ENCODE measurements around the gene MED13L.

The MED13L gene

DNA sequence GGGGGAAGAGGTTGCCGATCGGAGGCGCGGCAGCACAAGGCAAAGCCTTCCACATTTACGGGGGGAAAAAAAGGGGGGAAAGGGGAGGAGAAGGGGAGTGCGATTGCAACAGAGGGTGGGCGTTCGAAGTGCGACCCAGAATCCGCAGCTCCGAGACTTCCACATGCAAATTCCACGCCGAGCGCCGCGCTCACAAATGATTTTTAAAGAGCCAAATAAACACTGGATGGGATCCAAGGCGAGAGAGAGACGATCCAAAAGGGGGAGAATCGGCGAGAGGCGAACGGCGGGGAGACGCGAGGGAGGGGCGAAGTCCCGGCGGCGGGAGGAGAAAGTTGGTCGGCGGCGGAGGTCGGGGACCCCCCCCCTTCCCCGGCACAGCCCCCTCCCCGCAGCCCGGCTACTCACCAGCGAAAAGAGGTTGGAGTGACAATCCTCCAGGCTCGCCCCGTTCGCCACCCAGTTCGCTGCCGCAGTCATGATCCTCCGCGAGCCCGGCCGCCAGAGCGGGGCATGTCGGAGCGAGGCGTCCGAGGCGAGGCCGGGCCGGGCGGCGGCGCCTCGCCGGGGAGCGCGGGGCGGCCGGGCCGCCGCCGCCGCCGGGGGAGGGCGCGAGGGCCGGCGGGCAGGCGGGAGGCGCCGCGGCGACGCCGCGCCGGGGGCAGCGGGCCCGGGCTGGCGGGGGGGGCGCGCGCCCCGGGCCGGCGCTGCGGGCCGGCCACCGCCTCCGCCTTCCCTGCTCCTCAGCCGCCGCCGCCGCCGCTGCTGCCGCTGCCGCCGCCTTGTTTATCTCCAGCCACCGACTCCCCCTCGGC, 634 bp downstream of the MED13L start:
- DNase-seq = peak; percentile 64

DNA sequence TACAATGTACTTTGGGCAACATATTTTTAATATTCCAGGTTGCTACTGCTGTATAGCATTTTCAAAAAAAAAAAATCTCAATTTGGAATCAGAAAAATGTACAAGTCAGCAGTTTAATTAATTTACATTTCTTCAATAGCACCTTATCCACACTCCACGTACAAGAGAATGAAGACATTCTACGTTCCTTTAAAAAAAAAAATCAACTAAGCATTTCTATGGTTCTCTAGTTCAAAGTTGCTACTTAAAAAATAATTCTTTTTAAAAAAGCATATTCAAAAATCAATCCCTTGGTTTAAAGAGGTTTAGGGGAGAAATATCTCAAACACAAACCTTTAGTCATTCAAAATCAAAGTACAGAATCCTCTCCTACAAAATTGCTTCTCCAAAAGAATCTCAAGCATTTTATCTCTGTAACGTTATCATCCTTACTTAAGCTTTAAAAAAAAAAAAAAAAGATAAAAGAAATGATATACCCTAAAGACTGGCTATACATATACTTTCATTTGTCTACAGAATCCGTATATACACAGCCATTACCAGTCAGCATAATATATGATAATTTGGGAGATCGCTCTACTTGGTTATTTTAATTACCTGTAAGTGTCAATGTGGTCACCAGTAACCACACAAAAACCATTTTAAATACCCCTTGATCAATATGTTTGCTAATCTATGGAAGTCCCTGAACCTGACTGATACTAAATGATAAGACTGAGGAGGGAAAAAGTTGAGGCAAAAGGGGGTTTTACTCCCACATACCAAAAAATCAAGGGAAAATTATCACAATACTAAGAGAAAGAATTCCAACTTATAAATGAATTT, 2.7 kb downstream of the MED13L start:
- no peak for DNase-seq

DNA sequence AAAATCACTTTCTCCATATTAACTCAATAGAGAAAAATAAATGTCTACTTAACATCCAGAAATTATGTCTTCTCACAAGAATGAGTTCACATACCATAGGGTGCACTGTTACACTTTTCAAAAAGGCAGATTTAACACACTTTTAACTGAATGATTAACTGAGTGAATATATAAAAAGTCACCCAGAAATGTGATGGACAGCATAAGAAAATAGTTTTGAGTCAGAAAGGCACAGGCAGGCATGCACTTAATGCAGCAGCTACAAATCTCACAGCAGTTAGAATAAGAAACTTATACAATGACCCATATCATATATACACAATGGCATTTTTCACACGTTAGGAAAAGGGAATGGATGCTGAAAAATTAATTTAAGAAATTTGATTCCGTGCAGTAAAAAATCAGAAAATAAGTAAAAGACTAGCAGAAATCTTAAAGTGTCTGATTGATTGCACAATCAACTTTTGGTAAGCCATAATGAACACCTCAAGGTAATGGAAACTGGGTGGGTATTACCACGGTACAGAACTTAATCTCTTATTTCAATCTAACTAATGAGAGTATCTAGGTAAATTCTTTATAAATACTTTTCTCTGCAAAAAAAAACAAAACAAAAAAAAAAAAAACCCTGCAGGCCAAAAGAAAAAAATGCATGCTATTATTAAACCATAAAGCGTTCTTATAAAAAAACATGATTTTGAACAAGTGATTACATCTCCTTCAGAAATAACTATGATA, 3.5 kb downstream of the MED13L start:
- no peak for DNase-seq

DNA sequence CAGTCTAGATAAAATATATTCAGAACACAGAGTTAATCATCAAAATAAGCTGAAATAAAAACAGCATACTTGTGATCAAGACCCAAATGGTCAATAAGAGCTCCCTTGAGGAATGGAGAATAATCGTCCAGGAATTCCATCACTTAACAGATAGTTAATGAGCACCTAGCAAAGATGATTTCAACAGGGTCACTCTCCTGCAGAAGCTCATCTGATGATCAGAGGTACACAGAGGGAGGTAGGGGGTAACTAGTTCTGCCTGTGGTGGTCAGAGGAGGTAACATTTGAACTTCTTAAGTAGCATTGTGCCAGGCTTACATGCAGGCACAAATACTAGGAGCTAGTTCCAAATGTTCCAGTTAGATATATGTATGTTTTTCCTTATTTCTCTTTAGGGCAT, 9.5 kb downstream of the MED13L start:
- no peak for DNase-seq

DNA sequence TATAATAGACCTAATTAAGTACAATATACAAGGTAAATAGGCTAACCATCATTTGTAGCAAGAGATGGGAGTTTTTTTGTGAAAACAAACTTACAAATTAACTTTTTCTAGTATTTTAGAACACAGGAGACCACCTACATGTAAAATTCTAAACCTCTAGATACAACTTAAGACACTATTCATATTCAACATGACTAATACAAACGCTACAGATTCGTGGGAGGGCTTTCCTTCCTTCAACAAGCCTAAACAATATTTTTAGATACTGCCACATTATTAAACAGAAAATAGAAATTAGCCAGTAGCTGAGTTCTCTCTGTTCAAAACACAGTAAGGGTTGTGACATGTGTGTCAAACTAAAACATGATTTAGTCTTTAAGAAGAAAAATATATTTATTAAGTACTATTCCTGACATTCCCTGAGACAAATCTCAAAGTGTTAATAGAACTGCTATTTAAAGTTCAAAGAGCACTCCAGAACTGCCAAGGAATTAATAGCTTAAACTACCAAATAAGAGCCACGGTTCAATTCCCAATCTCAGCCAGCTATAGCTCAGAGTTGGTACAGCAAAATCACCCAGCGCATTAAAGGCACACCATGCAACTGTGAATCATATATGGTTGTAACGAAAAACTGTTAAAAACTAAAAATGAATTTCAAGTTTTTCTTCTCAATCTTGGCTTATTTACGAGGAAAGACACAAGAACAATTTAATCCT, 10.7 kb downstream of the MED13L start:
- DNase-seq = no peak

DNA sequence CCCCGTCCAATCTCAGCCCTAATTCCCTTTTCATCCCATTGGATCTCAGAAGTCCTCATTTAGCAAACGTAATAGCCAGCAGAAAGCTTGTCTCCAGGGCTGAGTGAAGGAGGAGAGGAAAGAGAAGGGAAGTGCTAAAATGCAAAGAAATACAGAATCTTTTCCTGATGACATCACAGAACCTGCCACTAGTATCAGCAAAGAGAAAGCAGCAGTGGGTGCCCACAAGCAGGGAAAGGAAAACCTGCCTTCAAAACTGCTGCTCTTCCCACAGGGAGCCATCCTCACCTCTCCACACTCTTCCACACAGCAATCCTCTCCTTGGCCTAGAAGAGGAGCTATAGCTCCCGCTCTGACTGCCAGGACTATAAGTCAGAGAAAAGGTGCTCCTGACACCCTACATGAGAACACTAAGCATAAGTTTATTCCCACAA, 11.3 kb downstream of the MED13L start:
- DNase-seq = no peak

DNA sequence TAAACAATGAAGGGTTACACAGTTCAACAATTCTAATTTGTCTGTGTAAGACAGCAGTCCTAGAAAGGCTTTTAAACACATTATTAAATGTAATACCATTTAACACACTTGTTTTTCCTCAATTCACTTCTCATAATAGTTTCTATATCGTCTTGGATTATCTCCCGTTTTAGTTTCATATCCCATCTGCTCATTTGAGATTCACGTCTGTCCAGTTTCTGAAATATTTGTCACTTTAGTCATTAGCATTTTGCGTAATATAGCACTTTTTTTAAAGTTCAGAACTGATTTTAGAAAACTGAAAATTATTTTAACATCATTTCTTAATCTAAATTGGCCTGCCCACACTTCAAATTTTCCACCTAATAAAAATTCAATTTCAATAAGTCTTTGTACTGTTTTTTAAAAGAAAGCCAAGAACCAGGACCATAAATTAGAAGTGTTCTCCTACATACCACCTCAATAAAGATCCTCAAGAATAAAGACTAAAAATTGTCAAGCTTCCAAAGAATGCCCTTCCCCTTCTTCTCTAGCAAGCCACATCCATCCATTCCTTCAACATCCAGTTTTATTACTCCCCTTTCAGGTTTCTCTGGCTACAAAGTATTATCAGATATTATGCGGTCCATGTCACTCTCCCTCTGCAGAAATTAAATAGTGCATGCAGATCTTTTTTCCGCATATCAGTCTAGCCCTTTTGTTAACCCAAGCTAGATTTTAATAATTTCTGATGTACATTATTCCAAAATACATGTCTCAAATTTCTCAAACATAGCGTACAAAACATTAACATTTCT, 11.9 kb downstream of the MED13L start:
- DNase-seq = no peak

DNA sequence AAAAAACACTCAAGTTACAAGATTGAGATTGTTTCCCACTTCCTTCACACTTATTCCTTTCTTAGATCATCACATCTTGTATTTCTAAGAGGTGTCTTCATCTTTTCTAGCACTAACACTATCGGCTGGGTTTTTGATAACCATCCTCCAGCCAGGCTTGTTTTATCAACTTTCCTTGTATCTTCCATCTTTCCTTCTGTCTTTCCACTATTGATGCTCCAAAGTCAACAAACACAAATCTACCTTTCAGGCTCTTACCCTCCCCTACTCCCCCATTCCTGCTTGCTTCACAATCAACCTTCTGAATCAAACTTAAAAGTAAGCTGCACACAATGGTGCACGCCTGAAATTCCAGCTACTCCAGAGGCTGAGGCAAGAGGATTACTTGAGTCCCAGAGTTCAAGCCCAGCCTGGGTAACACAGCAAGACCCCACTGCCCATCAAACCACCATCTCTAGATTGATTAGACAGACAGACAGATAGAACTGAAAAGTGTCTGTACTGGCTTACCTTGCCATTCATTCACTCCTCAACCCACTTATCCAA, 12.9 kb downstream of the MED13L start:
- DNase-seq = no peak

DNA sequence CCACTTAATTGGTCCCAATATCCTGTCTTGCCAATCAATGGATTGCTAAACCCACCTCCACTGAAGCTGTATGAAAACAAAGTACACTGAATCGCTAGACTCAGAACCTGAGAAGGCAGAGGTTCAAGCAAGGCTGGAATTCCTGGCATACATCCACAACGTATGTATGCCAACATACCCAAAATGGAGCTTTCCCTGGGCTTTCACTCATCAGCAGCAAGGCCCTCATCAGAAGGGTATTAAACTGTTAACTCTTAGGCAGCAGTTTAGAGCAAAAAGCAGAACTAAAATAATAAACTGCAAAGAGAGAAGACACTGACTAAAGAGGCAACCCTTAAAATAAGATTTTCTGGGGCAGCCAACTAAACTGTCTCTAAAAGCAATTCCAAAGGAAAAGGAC, 13.6 kb downstream of the MED13L start:
- no peak for DNase-seq

DNA sequence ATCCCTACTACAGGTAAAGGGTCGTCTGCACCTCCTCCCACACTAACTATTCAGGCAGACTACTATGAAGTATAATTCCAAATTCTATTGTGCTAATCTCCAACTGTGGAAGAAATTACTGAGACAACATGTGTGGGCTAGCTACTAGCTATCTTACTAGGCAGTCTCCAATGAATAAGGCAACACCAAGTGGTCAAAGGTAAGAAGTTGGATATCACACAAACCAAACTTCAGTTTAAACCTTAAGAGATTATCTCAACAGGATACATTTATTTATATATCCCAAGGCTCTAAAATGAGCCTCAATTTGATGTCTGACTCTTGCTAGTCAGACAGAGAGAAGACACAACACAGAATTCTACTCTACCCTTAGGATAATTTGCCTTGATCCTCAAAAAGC, 14.1 kb downstream of the MED13L start:
- DNase-seq = no peak

DNA sequence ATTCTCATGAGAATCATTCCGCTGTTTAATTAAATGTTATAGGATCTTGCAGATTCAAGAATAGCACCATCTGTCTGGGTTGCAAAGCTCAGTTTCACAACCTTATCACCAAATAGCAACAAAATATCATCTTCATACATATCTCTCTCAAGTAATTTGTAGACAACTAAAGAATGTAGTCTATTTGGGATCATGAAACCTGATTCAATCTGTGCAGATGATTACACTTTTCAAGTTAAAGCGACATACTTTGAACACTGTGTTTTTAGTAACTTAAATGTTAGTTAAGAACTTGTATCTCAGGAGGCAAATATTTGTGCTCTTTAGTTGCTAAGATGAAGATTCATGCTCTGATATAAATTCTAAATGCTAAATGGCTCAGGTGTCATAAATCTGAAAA, 14.8 kb downstream of the MED13L start:
- DNase-seq = no peak

DNA sequence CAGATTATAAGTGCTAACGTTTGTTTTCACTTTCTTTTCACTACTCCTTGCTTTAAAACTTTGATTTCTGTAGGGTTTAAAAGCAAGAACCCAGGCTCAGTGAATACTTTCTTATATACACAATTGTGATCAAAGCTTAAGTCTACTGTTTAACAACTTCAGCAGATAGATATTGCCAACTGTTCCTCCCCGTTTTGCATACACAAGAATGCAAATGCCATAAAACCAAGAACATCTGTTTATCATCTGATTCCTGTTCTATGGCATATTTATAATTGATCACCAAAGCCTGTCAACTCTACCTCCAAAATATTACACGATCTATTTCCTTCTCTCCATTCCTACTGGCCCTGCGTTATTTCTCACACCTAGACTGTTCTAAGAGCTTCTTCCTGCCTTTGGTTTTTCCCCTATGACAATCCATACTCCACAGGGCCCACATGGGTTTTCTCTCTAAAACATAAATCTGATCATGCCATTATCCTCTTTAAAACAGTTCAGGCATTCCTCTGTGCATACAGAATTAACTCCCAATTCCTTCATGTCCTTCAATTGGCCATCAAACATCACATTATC, 15.9 kb downstream of the MED13L start:
- no peak for DNase-seq

DNA sequence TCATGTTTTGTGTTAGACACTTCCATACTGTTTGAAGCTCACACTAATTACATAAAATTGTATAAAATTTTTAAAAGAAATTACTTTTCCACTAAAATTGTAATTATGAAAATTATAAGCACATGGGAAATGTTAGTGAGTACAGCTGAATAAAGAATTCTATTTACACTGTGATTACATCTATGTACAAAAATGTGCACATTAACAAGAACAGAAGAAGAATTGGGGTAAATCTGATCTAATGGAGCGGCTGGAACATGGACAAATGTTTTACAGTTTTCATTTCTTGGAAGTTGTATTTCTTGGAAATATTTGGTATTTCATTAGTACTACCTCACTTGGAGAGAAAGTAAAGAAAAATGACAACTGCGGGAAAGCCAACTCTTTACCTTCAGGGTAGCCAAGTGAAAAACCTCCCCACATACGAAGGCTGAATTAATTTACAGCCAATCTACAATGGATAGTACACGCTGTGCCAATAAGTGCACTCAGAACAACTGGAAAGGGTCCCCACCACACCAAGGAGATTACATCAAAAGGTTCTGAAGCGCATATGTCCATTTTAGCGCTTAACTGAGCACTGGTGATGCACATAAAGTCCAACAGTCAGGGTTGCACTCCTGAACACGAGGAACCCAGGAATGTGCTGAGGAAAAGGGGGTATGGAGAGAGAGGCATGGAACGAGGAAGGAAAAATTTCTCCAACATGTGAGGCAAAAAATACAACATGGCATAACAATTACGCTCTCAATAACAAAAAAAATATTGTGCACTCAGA, 17.5 kb downstream of the MED13L start:
- no peak for DNase-seq

DNA sequence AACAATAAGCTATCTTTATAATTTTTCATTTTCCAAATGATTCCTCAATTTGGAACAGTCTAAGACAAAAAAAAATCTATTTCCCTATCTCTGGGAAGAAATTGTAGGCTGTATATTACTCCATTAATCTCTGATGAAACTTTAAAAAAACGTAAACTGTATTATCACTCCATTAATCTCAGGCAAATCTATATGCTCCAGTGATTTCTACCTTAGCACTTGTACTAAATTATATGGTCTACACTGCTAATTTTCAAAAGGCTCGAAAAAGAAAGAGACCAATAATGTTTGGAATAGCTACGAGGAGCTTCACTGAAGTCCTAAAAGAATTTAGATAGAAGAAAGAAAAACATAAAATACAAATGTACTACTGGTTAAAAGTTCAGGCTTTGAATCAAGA, 19.7 kb downstream of the MED13L start:
- DNase-seq = no peak

DNA sequence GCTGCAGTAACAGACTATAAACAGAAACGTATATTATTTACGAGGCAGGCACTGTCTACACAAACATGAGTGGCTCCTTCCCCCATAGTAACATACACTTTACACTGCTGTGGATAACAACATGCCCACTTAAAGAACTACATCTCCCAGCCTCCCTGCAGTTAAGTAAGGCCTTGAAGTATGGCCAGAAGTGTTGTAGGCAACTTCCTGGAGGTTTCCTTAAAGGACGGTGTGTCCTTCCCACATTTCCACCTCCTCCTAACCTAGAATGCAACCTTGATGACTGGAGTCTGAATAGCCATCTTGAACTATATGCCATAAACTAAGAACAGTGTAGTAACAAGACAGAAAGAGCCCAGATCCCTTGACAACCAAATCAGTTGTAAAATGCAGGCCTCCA, 20.3 kb downstream of the MED13L start:
- DNase-seq = no peak

DNA sequence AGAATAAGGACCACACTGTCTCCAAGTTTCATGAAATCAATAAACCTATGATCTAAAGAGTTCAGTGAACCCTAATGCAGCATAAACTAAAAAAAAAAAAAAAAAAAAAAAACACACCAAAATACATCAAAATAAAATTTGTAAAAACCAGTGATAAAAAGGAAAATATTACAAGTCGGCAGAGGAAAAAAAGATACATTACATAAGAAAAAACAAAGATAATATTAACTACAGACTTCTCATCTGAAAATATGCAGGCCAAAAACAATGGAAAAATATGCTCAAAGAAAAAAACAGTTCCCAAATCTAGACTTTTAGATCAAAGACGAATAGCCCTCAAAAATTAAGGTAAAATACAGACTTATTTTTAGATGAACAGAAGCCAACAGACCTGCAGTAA, 27.6 kb downstream of the MED13L start:
- DNase-seq = no peak

DNA sequence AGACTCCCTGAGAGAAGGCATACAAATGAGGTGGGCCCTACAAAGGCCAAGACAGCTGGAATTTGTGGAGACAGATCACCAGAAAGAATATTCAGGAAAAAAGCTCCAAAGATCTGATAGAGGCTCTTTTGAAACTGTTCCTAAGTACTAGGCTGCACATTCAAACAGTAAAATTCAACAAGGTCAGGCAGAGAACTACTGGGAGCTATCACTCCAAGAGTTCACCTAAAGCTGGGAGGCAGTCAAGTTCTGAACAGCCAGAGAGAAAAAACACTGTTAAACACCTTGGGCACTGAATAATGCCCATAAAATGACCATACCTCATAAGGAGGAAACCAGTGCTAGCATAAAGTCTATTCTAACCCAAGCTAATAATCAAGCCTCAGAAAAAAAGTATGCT, 28.6 kb downstream of the MED13L start:
- no peak for DNase-seq

DNA sequence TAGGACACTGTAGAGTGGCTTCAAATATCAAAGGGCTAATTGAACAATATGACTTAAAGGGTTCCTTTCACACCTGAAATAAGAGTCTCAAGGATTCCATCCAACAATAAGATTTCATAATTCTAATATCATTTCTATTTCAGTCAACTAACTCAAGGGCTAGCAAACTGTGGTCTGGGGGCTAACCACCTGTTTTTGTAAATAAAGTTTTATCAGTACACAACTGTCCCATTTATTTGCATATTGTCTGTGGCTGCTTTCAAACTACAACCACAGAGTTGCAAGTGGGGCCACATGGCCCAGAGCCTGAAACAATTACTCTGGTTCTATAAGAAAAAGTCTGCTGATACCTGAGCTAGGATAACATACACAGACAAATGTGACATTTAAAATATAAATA, 29.1 kb downstream of the MED13L start:
- DNase-seq = no peak

DNA sequence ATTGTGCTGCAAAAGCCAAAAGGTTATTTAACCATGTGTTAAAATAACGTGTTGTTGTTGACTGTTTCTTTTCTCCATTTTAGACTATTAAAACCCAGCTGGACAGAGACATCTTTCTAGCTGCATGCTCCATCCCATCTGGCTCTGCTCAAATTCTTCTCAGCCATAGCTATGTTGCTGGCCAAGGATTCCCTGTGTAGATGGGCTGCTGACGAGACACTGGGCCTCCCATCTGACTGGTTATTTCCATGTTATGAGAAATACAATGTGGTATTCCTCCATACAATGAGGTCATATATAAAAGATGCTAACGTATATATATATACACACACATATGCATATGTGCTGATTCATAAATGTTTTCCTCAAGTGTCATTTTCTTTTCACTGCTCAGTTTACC, 30.1 kb downstream of the MED13L start:
- DNase-seq = no peak

DNA sequence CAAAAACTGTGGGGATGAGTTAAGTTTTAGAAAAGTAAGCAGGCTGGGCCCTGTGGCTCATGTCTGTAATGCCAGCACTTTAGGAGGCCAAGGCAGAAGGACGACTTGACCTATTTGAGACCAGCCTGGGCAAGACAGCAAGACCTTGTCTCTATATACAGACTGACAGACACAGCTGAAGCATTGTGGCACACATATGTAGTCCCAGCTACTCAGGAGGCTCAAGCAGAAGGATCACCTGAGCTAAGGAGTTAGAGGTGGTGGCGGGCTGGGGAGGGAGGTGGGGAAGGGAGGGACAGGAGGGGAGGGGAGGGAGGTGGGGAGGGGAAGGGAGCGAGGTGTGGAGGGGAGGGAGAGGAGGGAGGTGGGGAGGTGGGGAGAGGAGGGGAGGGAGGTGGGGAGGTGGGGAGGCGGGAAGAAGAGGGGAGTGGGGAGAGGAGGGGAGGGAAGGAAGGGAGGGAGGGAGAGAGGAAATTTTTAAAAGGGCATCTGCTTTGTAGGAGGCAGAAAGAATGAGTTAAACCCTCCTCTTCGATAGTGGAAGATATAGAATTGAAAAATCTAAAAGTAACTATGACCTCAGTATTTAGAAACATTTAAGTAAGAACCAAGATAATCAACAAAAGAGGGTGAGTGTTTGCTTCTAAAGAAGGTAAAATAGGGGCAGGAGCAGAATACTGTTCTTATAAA, 30.9 kb downstream of the MED13L start:
- DNase-seq = no peak

Data from effector CD4-positive, alpha-beta T cell (primary cell).